B cell (primary cell): ENCODE data around the gene CSF1.

ENCODE experiments used
- EZH2 ChIP-seq: IDR thresholded peaks from 2 replicates; pipeline ENCODE4 v1.6.1; 2012; ENCODE audit warnings: borderline replicate concordance, low read depth, mild to moderate bottlenecking, moderate library complexity, low read length; ENCODE audit not compliant: insufficient read depth, poor library complexity, severe bottlenecking
- TF ChIP-seq, protein P1 (sequence below): fragments of 200-600 bp; IDR thresholded peaks from one replicate; pipeline ENCODE4 v1.8.0; 2022; ENCODE audit warnings: antibody characterized with exemption, mild to moderate bottlenecking

DNA sequence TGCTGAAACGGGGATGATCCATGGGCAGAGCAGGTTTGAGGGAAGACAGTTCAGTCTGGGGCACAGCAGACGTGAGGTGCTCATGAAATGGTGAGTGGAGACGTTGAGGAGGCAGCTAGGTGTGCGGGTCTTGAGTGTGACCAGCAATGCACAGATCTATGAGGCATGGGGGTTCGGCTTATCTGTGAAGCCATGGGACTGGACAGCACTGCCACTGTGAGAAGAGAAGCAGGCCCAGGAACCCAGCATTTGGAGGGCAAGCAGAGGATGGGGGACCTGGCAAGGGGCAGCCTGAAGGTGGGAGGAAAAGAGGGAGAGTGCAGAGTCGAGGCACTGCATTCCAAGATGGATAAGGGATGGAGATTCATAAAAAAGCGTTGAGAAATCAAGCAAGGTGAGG is 8.0 kb downstream of the CSF1 start:
- TF ChIP-seq, protein P1, sequence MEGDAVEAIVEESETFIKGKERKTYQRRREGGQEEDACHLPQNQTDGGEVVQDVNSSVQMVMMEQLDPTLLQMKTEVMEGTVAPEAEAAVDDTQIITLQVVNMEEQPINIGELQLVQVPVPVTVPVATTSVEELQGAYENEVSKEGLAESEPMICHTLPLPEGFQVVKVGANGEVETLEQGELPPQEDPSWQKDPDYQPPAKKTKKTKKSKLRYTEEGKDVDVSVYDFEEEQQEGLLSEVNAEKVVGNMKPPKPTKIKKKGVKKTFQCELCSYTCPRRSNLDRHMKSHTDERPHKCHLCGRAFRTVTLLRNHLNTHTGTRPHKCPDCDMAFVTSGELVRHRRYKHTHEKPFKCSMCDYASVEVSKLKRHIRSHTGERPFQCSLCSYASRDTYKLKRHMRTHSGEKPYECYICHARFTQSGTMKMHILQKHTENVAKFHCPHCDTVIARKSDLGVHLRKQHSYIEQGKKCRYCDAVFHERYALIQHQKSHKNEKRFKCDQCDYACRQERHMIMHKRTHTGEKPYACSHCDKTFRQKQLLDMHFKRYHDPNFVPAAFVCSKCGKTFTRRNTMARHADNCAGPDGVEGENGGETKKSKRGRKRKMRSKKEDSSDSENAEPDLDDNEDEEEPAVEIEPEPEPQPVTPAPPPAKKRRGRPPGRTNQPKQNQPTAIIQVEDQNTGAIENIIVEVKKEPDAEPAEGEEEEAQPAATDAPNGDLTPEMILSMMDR: no peak
- no peak for TF ChIP-seq EZH2
